GM12891 (cell line): Measurements from ENCODE around the gene C1orf159.

Experiments used
- PAX5 ChIP-seq: IDR thresholded peaks from 2 replicates; pipeline ENCODE4 v1.6.1; 2011; ENCODE audit warnings: low read length, moderate library complexity, mild to moderate bottlenecking; ENCODE audit not compliant: insufficient read depth, severe bottlenecking
- POLR2A ChIP-seq: IDR thresholded peaks from 2 replicates; pipeline ENCODE4 v1.6.1; 2011; ENCODE audit warnings: low read depth, low read length, control low read depth

GRCh38 chr1:1043411-1043810 lies 72.5 kb downstream of the C1orf159 start:
- no peak for TF ChIP-seq POLR2A
- no peak for TF ChIP-seq PAX5
